Endometrial microvascular endothelial cells (primary cell): ENCODE data around the gene PIGO. TPM values are rescaled to one million over a fixed set of nuclear protein-coding genes. Genes with fewer than 3 reads are reported as not detected.

Experiments
- in situ Hi-C: cut with HindIII; loops from 2 replicates; pipeline ENCODE4 v1.10.0; 2017; ENCODE audit warnings: low sequenced_read_pairs, low pct_unique_long_range_greater_than_20kb; ENCODE audit errors: inconsistent ontology term
- total RNA-seq: library from RNA; depleted of rRNA; stranded (reverse); fragments of >200 nt; gene quantifications from one replicate; pipeline ENCODE4 v1.2.3, GENCODE V29; 2015; ENCODE audit errors: inconsistent ontology term

The PIGO gene
- total RNA-seq, 1 donor from 2014 or later: 18.3 TPM

DNA sequence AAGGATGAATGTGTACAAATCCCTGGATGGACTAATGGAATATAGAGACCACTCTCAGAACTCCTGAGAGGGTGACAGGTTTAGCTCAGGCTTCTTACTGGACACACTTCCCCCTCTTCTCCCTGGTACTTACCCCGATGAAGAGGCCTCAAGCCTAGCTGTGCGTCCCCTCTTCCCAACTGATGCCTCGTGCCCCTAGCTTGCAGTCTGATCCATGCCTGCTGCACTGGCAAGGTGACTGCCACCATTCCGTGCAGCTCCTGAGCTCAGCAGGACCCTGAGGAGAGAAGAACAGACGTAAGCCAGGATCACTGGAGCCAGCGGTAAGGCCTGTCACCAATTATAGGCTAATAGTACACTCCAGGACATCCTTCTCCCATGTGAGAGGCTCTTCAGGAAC is 12.1 kb upstream of the PIGO start:
- in situ Hi-C loops: loop anchor here (25.0 kb wide), 1 partner anchor 379 kb away; the partner anchor contains the start of gene RUSC2

DNA sequence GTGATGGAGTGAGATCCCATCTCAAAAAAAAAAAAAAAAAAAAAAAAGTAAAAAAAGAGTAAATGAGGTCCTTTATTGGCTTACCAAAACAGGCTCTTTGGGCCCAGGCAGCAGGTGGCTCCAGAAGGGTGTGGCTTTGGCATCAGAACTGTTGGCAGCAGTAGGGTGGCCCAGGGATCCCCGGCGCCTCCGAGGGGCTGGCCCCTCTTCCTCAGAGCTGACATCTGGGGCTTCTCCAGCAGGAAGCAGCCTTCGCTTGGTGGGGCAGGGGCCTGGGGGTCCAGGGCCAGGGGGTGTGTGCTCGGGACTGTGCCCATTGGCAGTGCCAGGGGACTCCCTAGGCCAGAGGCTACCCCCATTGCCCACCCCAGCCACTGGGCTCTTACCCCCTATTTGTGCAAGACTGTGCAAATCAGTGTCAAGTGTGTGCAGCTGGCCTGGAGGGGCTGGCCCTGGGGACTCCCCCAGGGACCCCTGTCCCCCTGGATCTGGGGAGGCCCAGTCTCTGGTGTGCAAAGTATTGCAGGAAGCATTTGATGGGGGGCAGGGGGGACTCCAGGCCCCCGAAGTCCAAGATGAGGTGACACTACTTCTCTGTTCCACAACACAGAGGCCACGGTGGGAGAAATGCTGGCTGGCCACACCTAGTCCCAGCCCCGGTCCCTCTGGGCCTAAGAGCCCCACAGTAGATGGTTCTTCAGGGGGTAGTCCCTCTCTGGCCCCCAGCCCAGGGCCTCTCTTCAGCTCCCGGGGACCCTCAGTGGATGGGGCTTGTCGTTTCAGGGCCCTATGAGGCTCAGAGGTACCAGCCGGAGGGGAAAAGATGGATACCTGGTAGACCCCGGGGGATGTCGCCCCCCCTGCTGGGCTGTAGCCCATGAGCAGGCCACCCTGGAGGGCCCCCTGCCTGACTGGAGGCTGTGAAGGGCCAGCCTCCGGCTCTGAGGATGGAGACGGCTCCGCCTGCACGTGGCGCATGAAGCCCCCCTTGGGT is 11.2 kb upstream of the PIGO start:
- in situ Hi-C loops: loop anchor here (25.0 kb wide), 1 partner anchor 380 kb away; the partner anchor contains the start of gene RUSC2

DNA sequence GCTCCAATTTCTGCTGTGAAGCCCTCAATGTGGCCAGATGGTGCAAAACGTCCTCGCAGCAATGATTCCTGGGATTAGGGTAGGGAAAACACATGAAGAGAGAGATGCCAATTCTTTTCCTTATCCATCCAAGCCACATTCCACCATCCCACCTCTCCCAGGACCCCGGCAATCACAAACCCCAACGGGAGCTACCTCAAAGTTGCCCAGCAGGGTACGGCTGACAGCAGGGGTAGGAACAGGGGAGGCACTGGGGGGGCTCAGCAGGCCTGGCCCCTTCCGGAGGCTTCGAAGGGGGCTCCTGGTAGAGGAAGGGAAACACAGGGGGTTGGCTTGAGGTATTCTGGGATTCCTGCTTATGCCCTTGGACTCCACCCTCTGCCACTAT is 9.9 kb upstream of the PIGO start:
- in situ Hi-C loops: loop anchor here (25.0 kb wide), 1 partner anchor 381 kb away; the partner anchor contains the start of gene RUSC2

DNA sequence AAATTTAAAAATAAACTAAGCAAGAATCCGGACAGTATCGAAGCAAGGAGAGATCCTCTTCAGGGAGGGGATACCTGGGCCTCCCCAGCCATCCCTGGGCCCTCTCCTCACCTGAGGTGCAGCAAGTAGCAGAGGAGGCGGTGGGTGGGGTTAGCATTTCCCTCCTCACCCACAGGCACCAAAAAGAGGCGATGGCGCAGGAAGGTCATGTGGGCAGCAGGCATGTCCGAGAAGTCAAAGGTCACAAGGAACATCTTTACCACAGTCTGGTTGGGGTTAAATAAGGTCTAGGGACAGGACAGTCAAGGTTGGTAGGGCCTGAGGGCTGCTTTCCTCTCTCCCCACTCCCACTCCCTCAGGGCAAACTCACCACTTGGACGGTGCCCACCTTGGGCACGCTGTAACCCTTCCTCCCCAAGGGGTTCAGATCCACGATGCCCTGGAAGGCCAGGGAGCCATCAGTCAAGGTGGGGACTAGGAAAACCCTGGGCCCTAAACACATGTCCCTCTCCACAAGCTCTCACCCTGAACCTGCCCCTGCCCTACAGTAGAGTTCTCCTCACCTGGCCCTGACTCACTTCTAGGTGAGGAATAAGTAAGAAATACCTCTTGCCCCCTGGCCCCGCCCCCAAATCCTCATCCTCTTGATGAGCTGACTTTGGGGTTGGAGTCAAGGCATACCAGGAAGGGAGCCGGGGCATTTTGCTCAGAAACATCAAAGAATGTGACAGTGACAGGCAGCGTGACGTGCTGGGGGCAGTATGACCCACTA is 9.4 kb upstream of the PIGO start:
- in situ Hi-C loops: loop anchor here (25.0 kb wide), 1 partner anchor 382 kb away; the partner anchor contains the start of gene RUSC2

DNA sequence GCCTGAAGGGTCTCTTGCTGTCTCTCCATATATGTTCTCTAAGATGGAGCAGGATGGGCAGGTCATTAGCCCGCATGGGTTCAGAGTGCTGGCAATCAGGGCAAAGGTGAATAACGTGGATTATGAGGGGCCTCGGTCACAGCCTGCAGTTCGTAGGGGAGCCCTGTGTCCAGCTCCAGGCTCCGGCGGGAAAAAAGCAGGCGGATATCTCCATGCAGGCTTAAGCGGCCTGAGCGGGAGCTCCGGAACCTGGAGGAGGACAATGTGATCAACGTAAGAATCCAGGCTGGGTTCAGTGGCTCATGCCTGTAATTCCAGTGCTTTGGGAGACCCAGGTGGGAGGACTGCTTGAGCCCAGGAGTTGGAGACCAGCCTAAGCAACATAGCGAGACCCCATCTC is 8.7 kb upstream of the PIGO start:
- in situ Hi-C loops: loop anchor here (25.0 kb wide), 1 partner anchor 382 kb away; the partner anchor contains the start of gene RUSC2

DNA sequence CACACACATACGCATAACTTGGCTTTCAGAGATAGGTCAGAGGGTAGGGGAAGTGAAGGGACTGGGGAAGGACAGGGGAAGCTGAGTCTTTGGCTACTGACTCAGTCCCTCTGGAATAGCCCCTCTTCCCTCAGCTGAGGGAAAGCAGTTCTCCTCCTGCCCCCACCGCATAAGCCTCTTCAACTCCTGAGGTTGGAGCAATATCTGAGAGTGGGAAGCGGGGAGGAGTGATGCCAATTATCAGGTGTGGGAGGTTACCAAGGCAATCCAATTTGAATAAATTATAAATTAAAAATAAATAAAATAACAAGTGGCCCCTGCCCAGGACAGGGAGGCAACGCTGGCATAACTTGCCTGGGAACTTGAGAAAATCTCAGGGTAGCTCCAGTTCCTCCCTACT is 8.2 kb upstream of the PIGO start:
- in situ Hi-C loops: loop anchor here (25.0 kb wide), 1 partner anchor 383 kb away; the partner anchor contains the start of gene RUSC2

DNA sequence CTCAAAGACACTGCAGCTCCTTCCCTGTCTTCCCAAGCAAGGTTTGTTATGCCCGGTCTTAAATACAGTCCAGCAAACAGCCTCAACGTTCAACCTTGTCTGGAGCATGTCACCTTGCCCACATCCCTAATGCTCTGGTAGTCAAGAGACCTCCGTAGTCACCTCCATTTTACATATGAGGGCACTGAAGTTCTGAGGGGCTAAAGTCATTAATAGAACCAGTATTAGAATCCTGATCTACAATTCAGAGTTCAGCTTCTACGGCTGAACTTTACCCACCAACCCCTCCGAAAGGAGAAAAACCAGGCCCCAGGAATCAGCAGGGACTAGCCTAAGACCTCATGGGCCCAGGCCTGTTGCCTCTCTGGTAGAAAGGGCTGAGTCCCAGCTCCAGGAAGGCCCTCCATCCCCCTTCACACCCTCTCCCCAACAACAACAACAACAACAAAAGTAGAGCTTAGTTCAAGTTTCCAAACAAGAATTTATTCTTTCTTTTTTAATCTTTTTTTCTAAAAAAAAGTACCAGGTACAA is 7.3 kb upstream of the PIGO start:
- in situ Hi-C loops: loop anchor here (25.0 kb wide), 1 partner anchor 384 kb away; the partner anchor contains the start of gene RUSC2

DNA sequence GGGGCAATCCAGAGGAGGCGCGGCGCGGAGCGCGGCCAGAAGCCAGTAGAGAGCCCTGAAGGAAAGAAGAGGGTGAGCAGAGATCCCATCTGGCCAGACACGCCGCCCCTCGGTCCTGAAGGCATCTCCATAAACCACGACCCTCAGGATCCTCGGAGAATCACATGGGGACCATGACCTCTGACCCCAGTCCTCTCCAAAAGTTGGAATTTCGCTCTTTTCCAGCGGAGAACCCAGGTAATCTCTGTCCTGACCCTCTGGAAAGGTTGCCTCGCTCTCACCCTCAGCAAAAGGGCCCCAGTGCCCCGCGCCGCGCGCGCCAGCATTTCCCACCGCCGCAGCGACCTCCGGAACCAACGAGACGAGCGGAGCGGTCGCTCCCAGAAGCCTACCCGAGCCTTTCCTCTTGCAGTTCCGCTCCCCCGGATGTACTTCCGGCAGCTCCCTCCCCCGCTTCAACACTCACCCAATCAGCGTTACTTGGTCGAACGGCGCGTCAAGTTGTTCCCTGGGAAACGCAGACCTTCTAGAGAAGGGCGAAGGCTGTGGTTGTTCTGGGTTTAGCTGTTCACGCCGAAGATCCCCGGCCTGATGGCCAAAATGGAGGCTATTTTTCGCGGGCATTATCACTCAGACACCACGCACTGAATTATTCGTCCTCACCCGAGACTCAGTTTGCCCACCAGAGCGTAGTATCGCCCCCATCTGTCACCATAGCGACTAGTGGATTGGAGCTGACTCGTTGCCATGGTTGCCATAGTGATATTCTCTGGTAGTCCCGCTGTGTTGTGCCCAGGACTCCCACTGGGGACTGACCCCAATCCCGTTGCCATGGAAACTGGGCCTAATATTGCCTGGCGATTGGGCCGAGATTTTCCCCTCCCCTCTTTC is 6.6 kb upstream of the PIGO start, which contains the start of gene STOML2:
TSS of gene STOML2 (minus strand) at position 363 of the 891 bp plus-strand sequence. CDS start at position 326, 37 bp downstream.
- in situ Hi-C loops: loop anchor here (25.0 kb wide), 1 partner anchor 384 kb away; the partner anchor contains the start of gene RUSC2

DNA sequence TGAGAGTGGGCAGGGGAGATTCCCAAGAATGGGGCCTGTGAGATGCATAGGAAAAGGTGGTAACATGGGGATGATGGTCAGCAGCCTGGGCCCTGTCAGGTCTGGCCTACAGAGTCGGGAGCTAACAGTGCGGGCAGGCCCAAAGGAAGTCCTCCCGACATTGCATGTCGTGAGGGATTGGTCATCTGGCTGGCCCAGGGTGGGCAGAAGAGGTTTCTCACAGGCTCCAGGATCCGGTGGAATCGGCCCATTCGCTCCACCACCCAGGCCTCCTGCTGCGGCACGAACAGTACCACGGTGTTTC is 6.0 kb upstream of the PIGO start:
- in situ Hi-C loops: loop anchor here (25.0 kb wide), 1 partner anchor 385 kb away; the partner anchor contains the start of gene RUSC2

DNA sequence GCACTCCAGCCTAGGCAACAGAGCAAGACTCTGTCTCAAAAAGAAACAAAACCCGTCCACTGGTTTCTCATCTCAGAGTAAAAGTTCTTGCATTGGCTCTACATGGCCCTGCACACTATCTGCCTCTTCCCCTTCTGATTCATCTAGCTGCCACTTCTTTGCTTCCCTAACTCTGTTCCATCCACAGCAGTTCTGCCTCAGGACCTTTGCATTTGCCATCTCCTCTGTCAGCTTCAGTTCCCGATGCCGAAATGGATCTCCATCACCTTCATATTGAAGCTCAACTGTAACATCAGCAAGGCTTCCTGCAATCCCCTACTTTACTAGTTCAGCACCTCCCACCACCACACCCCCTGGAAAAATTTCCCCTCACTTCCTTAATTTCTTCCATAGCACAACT is 1.2 kb upstream of the PIGO start:
- in situ Hi-C loops: no loop called here

DNA sequence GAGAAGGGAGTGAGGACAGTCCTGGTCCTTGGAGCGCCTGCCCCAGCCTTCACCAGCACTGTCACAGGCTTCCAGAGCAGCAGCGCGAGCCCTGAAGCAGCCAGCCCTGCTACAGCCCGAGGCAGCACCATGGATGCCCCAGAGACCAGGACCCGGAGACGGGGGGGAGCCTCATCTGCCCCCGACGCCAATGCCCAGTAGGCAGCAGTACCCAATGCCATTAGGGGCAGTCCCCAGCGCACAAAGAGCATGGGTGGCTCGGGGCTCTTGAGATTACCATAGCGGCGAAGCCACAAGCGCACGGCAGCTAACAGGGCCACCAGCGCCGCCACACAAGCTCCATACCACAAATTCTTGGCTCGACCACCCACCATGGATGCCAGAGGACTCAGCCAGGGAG is 4.9 kb downstream of the PIGO start:
- in situ Hi-C loops: no loop called here

DNA sequence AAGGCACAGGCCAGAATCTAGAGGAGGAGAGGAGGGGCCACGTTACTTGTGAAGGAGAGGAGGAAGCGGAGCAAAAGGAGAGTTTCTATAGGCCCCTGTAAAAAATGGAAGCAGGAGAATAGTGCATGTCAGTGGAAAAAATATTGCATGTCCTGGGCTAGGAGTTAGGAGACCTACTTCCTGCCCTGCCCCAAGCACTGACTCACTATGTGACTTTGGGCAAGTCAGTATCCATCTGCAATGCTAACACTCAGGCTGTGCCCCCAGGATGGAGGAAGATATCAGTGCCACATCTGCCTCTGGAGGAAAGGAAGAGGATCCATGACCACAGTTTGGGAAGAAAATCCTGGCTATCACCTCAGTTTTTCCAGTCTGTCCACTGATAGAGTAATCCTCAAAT is 7.0 kb downstream of the PIGO start:
- in situ Hi-C loops: no loop called here

DNA sequence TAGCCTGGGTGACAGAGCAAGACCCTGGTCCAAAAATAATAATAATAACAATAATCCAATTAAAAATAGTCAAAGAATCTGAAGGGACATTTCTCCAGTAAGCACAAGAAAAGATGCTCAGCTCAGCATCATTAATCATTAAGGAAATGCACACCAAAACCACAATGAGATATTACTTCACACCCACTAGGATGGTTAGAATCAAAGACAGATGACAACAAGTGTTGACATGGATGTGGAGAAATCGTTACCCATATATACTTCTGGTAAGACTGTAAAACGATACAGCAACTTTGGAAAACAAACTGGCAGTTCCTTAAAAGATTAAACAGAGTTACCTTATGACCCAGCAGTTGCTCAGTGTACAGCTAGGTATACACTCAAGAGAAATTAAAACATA is 11.3 kb downstream of the PIGO start:
- in situ Hi-C loops: no loop called here

DNA sequence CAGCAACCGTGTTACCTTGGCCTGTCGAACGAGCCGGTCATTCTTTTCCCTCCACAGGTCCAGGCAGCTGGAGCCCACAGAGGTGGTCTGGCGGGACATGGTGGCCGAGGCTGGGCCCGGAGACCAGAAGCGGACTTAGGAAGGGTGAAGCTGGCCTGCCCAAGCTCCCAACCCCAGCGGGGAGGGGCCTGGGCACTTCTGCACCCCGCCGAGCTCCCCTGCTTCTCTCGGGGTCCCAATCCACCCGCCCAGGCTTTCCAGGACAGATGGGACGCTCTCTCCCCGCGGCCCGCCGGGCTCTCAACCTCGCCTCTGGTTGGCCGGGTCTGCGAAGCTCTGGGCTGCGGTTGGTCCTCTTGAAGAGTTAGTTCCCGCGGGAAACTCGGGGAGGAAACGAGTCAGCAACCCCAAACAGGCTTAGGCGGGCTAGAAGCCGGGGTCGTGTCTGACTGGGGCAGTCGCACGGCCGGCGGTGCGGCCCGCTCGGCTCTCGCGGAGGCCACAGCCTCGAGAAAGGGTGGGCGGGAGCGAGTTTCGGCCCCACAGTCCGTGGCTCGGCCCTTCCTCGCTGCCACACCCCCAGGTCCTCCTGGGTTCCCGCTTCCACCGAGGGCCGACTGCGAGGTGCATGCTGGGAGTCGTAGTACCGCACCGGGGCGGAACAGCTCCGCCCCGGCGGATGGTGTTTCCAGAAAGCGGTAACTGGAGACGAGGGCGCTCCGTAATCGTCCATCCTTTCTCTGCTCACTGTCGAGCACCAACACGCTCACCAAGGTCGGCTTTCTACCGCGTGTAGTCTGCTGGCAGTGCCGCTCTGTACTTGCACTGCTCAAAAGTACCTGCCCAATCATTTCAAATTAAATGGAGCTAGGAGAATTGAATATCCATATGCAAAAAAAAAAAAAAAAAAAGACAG is 16.7 kb downstream of the PIGO start, which contains the start of gene FANCG:
TSS of gene FANCG (minus strand) at position 517 of the 916 bp plus-strand sequence. CDS start at position 99, 418 bp downstream.
- in situ Hi-C loops: no loop called here

DNA sequence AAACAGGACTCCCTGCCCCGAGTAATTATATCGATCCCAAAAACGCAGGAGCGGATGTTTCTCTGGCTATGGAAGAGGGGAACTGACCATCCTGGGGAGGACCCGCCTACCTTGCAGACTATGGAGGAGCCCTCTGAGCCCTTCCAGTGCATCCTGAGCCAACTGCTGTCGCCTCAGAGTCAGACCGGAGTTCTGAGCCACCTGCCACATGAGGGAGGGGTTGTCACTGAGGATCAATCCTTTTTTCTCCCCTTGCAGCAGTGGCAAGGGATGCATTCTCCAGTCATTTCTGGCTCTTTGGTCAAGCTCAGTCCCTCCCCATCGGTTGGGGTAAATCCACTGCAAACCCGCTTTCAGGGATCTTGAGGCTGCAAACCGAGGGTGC is 17.4 kb downstream of the PIGO start:
- in situ Hi-C loops: no loop called here

DNA sequence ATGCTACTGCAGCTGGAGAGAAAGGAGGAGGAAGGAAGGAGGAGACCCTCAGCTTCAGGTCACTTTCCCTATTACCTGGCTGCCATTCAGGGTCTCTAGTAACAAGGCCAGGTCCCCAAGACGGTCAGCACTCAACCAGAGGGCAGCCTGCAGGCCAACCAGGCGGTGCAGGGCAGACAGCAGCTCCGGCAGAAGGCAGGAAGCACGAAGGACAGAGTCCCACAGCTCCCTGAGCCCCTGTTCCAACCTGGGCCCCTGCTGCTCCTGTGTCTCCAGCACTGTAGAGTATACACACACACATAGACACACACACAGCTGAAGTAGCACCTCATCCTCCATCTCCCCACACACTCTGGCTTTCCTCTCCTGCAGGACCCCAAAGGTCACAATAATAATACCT is 18.3 kb downstream of the PIGO start:
- in situ Hi-C loops: no loop called here

DNA sequence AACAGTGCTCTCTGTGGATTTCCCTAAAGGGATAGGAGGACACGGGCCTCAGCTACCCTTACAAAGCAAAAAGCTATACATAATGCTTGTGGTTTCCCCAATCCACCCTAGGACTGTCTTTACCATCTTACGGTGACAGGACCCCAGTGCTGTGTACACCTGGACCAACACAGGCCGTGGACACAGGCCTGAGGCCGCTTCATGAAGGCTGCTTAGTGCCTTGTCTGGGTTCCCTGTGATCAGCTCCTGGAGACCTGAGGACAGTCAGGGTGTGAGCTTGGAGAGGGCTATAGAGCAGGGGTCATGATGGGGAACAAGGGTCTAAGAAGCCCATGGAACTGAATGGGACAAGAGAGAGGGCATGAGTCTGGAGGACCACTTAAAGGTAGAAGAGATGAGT is 19.5 kb downstream of the PIGO start:
- in situ Hi-C loops: no loop called here
